ENCODE measurements around the gene ABCC4. TPM values are rescaled to one million over a fixed set of nuclear protein-coding genes. Genes with fewer than 3 reads are reported as not detected.

ABCC4 gene
- total and polyA plus RNA-seq, 2 donors (not counting 1 experiment from before 2014, with no cell fraction given) = 1.8 to 7.1 TPM

- H3K9me3 ChIP-seq (ENCODE audit: control extremely low read depth in 1 of 3, control insufficient read depth in 2 of 3, insufficient read depth in 1 of 3, low read length in 2 of 3) = no peaks in the 10 kb centered on the region
- no peak overlapping the region for H3K27ac ChIP-seq (ENCODE audit: low read length in 2 of 2)
- no peaks in the 10 kb centered on the region for H3K27me3 ChIP-seq (replicated peaks in 1 of 4; ENCODE audit: control extremely low read depth in 1 of 4, control insufficient read depth in 3 of 4, insufficient read depth in 4 of 4, low read length in 3 of 4)
- ATAC-seq (ENCODE audit: low read depth) (no peak), DNase-seq (no peak)
- WGBS (ENCODE audit: insufficient coverage) = 100% methylated on average over 2 of the region's 3 CpGs
- no peaks in the 10 kb centered on the region for H4K20me1 ChIP-seq (ENCODE audit: control insufficient read depth, insufficient read depth, low read length, poor library complexity, severe bottlenecking)
- no peak overlapping the region for H3K4me2 ChIP-seq (replicated peaks; ENCODE audit: low read depth, low read length, poor library complexity, severe bottlenecking)
- no peak overlapping the region for H3K4me3 ChIP-seq (ENCODE audit: control extremely low read depth in 1 of 5, extremely low read depth in 1 of 5, insufficient read depth in 1 of 5, low read depth in 2 of 5, low read length in 4 of 5)
- H3K4me3 Mint-ChIP-seq = no peak overlapping the region
- no peaks in the 10 kb centered on the region for H3K79me2 ChIP-seq (ENCODE audit: control insufficient read depth, insufficient read depth, low read length)
- no peak overlapping the region for H2AFZ ChIP-seq (ENCODE audit: insufficient read depth, low read depth, low read length, poor library complexity, severe bottlenecking)
- no peak for TF ChIP-seq EZH2 (IDR thresholded peaks at IDR 0.05; ENCODE audit: borderline replicate concordance, insufficient read depth, low read depth, low read length, poor library complexity, severe bottlenecking)
- no peak for TF ChIP-seq CTCF (IDR thresholded peaks at IDR 0.05)
- no peaks in the 10 kb centered on the region for H3K4me1 ChIP-seq (ENCODE audit: control insufficient read depth in 2 of 2, insufficient read depth in 2 of 2, low read length in 2 of 2)
- intact Hi-C loops (cut with micrococcal nuclease) = no loop called here
- no peak overlapping the region for H3K27ac Mint-ChIP-seq
- CTCF ChIA-PET = no interaction called here
- POLR2A ChIA-PET = no interaction called here
- no peaks in the 10 kb centered on the region for H3K9me3 Mint-ChIP-seq (ENCODE audit: insufficient read depth)
- H3K27me3 Mint-ChIP-seq = peaks cover 14% of the 10 kb centered on the region
- H3K36me3 ChIP-seq (replicated peaks in 1 of 2; ENCODE audit: control extremely low read depth in 1 of 2, control insufficient read depth in 1 of 2, extremely low read depth in 1 of 2, insufficient read depth in 2 of 2, low read length in 1 of 2) = no peaks in the 10 kb centered on the region
- no peak overlapping the region for H3K9ac ChIP-seq (ENCODE audit: low read length)
- no peaks in the 10 kb centered on the region for H3K4me1 Mint-ChIP-seq
Measured at GRCh38 chr13:94978516-94978915, 322.7 kb downstream of the ABCC4 start.

GRCh38 chr13:94974015-94974951 lies 327.0 kb downstream of the ABCC4 start:
- peaks cover 0 to 6% (median 3%) of the 10 kb centered on the region in 4 experiments for H3K27me3 ChIP-seq (replicated peaks in 1 of 4; ENCODE audit: control extremely low read depth in 1 of 4, control insufficient read depth in 3 of 4, insufficient read depth in 4 of 4, low read length in 3 of 4)
- DNase-seq (no peak), ATAC-seq (ENCODE audit: low read depth) (no peak)
- no peak for TF ChIP-seq EZH2 (IDR thresholded peaks at IDR 0.05; ENCODE audit: borderline replicate concordance, insufficient read depth, low read depth, low read length, poor library complexity, severe bottlenecking)
- TF ChIP-seq CTCF (IDR thresholded peaks at IDR 0.05) = no peak
- intact Hi-C loops (cut with micrococcal nuclease) = no loop called here
- ChIA-PET POLR2A (no interaction called here), CTCF (interaction anchor here (1.6 kb wide), 1 partner anchor 9 kb away, joined by 5 read pairs; no protein-coding TSS in a partner anchor)
- Mint-ChIP-seq H3K4me3 (no peak overlapping the region), H3K9me3 (ENCODE audit: insufficient read depth) (no peaks in the 10 kb centered on the region), H3K27ac (no peak overlapping the region), H3K27me3 (peaks cover 22% of the 10 kb centered on the region), H3K4me1 (no peaks in the 10 kb centered on the region)
- H4K20me1 ChIP-seq (ENCODE audit: control insufficient read depth, insufficient read depth, low read length, poor library complexity, severe bottlenecking) = no peaks in the 10 kb centered on the region
- no peaks in the 10 kb centered on the region for H3K36me3 ChIP-seq (replicated peaks in 1 of 2; ENCODE audit: control extremely low read depth in 1 of 2, control insufficient read depth in 1 of 2, extremely low read depth in 1 of 2, insufficient read depth in 2 of 2, low read length in 1 of 2)
- no peak overlapping the region for H2AFZ ChIP-seq (ENCODE audit: insufficient read depth, low read depth, low read length, poor library complexity, severe bottlenecking)
- H3K27ac ChIP-seq (ENCODE audit: low read length in 2 of 2) = no peak overlapping the region
- H3K4me3 ChIP-seq (ENCODE audit: control extremely low read depth in 1 of 5, extremely low read depth in 1 of 5, insufficient read depth in 1 of 5, low read depth in 2 of 5, low read length in 4 of 5) = no peak overlapping the region
- no peaks in the 10 kb centered on the region for H3K4me1 ChIP-seq (ENCODE audit: control insufficient read depth in 2 of 2, insufficient read depth in 2 of 2, low read length in 2 of 2)
- no peak overlapping the region for H3K9ac ChIP-seq (ENCODE audit: low read length)
- no peaks in the 10 kb centered on the region for H3K79me2 ChIP-seq (ENCODE audit: control insufficient read depth, insufficient read depth, low read length)
- no peaks in the 10 kb centered on the region for H3K9me3 ChIP-seq (ENCODE audit: control extremely low read depth in 1 of 3, control insufficient read depth in 2 of 3, insufficient read depth in 1 of 3, low read length in 2 of 3)
- WGBS (ENCODE audit: insufficient coverage) = 97% methylated on average over 5 of the region's 7 CpGs
- no peak overlapping the region for H3K4me2 ChIP-seq (replicated peaks; ENCODE audit: low read depth, low read length, poor library complexity, severe bottlenecking)
